Measurements from ENCODE around the gene MC1R.
A peak's percentile ranks its signal among the peaks of the same experiment; 100 is the strongest.
"Not testable (repeated sequence)": the region's sequence is repeated elsewhere in the genome, so short reads cannot be mapped to it uniquely, and the experiment has no call there.

MC1R gene

DNA sequence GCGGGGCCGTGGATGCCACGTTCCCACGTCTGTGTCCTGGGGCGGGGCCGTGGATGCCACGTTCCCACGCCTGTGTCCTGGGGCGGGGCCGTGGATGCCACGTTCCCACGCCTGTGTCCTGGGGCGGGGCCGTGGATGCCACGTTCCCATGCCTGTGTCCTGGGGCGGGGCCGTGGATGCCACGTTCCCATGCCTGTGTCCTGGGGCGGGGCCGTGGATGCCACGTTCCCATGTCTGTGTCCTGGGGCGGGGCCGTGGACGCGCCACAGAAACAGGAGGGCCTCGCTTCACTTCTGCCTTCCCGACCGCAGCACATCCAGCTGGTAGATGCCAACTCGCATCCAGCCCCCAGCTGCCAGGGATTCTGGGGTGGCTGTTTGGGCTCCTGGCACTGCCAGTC, 15.4 kb downstream of the MC1R start:
- DNase-seq (ENCODE audit: low spot score) = not testable (repeated sequence)
- peak; percentile 97 for FAIRE-seq

DNA sequence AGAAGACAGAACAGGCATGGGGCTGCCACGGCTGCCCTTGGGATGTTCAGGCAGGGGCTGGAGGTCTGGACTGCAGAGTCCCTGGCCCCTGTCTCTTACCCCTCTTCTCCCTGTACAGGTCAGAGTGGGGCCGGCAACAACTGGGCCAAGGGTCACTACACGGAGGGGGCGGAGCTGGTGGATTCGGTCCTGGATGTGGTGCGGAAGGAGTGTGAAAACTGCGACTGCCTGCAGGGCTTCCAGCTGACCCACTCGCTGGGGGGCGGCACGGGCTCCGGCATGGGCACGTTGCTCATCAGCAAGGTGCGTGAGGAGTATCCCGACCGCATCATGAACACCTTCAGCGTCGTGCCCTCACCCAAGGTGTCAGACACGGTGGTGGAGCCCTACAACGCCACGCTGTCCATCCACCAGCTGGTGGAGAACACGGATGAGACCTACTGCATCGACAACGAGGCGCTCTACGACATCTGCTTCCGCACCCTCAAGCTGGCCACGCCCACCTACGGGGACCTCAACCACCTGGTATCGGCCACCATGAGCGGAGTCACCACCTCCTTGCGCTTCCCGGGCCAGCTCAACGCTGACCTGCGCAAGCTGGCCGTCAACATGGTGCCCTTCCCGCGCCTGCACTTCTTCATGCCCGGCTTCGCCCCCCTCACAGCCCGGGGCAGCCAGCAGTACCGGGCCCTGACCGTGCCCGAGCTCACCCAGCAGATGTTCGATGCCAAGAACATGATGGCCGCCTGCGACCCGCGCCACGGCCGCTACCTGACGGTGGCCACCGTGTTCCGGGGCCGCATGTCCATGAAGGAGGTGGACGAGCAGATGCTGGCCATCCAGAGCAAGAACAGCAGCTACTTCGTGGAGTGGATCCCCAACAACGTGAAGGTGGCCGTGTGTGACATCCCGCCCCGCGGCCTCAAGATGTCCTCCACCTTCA, 16.2 kb downstream of the MC1R start:
- peak; percentile 20 for FAIRE-seq
- DNase-seq (ENCODE audit: low spot score) = no peak

GRCh38 chr16:89935620-89936019, 17.0 kb downstream of the MC1R start:
- FAIRE-seq; DNase-seq (ENCODE audit: low spot score): not testable (repeated sequence)

- DNase-seq (ENCODE audit: low spot score) (no peak), FAIRE-seq (no peak)
Measured at GRCh38 chr16:89936034-89936433, 17.4 kb downstream of the MC1R start.

- no peak for FAIRE-seq
- no peak for DNase-seq (ENCODE audit: low spot score)
Measured at GRCh38 chr16:89936508-89936907, 17.8 kb downstream of the MC1R start.

DNA sequence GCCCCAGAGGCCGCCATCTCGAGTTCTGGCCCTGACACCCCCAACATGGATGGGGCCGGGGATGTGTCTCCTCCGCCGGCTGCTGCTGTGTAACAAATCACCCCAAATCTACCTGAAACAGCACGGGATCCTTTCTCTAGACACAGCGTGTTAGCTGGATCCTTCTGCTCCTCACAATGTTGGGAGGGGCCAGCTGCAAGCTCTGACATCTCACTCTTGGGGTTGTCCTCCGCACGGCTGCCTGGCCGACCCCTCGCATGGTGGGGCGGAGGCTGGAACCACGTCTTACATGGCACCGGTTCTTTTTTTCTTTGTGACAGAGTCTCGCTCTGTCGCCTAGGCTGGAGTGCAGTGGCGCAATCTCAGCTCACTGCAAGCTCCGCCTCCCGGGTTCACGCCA, 18.3 kb downstream of the MC1R start:
- FAIRE-seq = no peak
- DNase-seq (ENCODE audit: low spot score) = no peak

- no peak for FAIRE-seq
- DNase-seq (ENCODE audit: low spot score) = no peak
Measured at GRCh38 chr16:89938175-89938885, 19.7 kb downstream of the MC1R start.

GRCh38 chr16:89944773-89945172, 26.1 kb downstream of the MC1R start:
- no peak for DNase-seq (ENCODE audit: low spot score)
- peak; percentile 9 for FAIRE-seq

GRCh38 chr16:89945654-89946053, 27.0 kb downstream of the MC1R start:
- FAIRE-seq = no peak
- no peak for DNase-seq (ENCODE audit: low spot score)

DNA sequence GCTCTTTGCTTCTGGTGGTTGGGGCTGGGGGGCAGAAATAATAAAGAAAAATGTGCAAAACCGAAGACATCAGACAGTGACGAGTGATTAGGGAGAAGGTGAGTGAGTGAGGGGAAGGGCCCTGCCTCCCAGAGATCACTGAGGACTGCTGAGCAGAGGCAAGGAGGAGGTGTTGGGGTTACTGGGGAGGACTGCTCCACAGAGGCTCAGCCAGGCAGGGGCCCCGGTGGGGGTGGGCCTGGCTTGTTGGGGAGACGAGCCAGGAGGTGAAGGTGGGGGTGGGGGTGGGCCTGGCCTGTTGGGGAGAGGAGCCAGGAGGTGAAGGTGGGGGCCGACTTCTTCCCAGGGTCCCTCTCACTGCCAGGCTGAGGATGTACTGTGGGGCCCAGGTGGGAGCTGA, 27.9 kb downstream of the MC1R start:
- DNase-seq (ENCODE audit: low spot score) (no peak), FAIRE-seq (no peak)

DNA sequence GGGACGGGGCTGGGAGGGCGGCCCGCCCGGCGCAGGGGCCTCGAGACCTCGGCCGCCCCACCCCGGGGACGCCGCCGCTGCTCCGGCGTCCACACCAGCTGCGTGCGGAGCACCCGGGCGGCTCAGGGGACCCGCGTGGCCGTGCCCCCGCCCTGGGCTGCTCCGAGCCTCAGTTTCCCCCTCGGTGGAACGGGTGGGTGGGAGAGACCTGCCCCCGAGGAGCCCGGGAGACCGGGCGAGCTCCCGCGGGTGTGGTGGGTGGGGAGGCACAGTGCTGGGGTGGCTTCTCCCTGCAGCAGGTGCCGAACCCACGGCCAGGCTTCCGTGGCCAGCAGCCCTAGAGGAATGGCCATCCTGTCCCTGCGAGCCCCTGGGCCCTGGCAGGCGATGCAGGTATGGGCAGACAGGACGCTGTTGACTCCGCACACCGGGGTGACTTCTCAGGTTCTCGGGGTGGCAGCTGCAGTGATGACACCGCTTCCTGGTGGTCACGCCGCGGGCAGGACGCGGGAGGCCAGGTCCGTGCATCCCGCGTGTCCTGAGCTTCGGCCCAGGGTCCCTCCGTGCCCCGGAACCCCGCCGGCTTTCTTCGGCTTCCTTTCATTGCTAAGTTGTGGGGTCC, 30.6 kb downstream of the MC1R start:
- no peak for FAIRE-seq
- no peak for DNase-seq (ENCODE audit: low spot score)

- FAIRE-seq = no peak
Measured at GRCh38 chr16:89949756-89950155, 31.1 kb downstream of the MC1R start.

DNA sequence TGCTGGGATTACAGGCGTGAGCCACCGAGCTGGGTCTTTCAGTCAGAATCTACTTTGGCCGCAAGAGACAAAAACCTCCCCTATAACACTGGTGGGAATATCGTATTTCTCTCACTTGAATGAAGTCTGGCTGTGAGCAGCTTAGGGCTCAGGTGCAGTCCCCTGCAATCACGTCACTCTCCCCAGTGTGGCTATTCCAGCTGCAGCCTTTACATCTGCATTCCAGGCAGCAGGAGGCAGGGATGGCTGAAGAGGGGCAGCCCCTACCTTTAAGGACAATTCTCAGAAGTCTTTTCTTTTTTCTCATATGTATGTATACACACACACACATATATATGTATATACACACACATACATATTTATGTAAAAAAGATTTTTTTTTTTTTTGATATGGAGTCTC, 32.8 kb downstream of the MC1R start:
- DNase-seq (ENCODE audit: low spot score) = no peak
- FAIRE-seq = no peak

More at GRCh38 chr16:89949756-89950155, 31.1 kb downstream of the MC1R start:
- no peak for DNase-seq (ENCODE audit: low spot score)

- no peak for FAIRE-seq
Measured at GRCh38 chr16:89952049-89952448, 33.4 kb downstream of the MC1R start.

DNA sequence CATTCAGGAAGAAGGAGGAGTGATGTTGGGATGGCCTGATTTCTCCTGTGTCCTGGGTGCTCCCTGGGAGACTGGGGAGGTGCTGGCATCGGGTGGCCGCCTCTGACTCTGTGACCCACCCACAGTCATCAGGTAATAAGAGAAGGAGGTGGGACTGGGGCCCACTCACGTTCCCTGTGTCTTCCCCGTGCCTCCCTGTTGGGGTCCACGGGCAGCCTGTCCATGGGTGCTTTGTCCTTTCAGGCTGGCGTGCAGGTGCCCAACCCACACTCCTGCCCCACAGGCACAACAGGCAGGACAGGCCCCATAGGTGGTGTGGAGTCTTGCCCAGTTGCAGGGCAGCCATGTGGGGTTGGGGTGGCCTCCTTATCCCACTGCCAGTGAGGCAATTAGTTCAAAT, 33.9 kb downstream of the MC1R start:
- DNase-seq (ENCODE audit: low spot score) = no peak

More at GRCh38 chr16:89952049-89952448, 33.4 kb downstream of the MC1R start:
- no peak for DNase-seq (ENCODE audit: low spot score)

DNA sequence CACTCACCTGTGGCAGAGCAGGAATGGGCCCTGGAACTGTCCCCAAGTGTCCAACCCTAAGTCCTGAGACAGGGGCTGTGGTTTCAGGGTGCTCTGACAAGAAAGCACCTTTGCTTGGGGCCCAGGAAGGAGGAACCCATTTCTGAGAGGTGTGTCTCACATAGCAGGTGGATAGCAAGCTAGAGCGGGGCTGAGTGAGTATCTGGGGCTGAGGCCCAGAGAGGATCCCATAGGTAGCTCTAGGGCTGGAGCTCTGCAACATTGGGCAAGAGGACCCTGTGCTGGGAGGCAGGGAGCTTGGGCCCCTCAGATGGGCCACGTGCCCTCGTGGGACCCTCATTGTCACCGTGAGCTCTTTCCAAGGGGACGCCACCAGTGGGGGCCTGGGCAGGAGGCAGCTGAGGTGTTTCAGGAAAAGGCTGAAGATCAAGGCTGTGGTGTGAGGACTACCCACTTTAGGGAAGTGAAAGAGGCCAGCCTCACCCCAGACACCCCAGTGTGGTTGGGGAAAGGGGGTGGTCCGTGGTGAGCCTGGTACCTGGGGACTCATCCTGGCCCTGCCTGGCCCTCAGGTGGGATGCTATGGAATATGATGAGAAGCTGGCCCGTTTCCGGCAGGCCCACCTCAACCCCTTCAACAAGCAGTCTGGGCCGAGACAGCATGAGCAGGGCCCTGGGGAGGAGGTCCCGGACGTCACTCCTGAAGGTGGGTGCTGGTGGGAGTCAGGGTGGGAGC, 35.2 kb downstream of the MC1R start:
- FAIRE-seq (no peak), DNase-seq (ENCODE audit: low spot score) (no peak)

More for the DNA sequence above, 33.9 kb downstream of the MC1R start:
- FAIRE-seq = no peak

- FAIRE-seq = no peak
- DNase-seq (ENCODE audit: low spot score) = no peak
Measured at GRCh38 chr16:89954462-89954861, 35.8 kb downstream of the MC1R start.

GRCh38 chr16:89955001-89955685, 36.5 kb downstream of the MC1R start:
- FAIRE-seq = no peak
- DNase-seq (ENCODE audit: low spot score) = no peak

- DNase-seq (ENCODE audit: low spot score) (no peak), FAIRE-seq (no peak)
Measured at GRCh38 chr16:89956505-89957215, 38.0 kb downstream of the MC1R start.

DNA sequence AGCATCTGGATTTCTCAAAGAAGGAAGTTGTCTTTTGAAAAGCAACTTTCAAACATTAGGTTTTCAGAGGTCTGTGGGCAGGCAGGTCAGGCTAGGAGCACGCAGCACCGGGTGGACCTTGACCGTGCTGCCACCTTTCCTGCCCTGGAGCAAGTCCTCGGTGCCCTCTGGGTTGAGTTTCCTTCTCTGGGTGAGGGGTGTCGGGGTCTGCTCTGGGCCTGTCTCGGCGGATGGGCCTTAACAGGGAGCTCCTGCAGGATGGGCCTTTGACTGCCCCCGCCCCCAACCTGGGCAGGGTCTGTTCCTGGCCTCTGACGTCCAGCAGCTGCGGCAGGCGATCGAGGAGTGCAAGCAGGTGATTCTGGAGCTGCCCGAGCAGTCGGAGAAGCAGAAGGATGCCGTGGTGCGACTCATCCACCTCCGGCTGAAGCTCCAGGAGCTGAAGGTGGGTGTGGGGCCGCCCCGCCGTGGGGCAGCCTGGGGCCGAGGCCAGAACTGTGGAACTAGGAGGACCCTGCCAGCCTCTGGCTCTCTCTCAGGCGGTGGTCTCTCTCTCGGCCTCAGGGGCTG, 38.6 kb downstream of the MC1R start:
- DNase-seq (ENCODE audit: low spot score) (no peak), FAIRE-seq (no peak)
